ENCODE measurements around the gene RORB.

RORB gene

DNA sequence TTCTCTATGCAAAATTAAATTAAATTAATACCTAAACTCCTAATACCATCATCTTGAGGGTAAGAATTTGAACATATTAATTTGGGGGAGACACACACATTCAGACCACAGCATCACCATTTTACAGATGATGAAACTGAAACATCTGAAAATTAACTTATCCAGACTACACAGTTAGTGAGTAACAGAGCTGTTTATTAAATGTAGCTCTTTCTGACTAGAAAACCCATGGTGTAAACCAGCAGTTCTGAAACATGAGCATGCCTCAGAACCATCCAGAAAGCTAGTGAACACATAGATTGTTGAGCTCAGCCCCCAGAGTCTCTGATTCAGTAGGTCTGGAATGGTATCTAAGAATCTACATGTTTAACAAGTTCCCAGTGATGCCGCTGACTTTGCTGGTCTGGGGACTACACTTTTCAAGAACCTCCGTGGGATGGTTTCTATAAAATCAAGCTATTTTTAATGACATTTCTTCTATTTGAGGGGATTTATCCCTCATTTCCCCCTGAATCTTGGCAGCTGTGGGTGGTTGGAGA, 113.5 kb downstream of the RORB start:
- no peaks in the 10 kb centered on the region for H3K9me3 ChIP-seq
- H3K36me3 ChIP-seq: no peaks in the 10 kb centered on the region
- DNase-seq: no peak
- H3K4me1 ChIP-seq: no peaks in the 10 kb centered on the region
- no peaks in the 10 kb centered on the region for H3K27me3 ChIP-seq
- TF ChIP-seq, protein P1, sequence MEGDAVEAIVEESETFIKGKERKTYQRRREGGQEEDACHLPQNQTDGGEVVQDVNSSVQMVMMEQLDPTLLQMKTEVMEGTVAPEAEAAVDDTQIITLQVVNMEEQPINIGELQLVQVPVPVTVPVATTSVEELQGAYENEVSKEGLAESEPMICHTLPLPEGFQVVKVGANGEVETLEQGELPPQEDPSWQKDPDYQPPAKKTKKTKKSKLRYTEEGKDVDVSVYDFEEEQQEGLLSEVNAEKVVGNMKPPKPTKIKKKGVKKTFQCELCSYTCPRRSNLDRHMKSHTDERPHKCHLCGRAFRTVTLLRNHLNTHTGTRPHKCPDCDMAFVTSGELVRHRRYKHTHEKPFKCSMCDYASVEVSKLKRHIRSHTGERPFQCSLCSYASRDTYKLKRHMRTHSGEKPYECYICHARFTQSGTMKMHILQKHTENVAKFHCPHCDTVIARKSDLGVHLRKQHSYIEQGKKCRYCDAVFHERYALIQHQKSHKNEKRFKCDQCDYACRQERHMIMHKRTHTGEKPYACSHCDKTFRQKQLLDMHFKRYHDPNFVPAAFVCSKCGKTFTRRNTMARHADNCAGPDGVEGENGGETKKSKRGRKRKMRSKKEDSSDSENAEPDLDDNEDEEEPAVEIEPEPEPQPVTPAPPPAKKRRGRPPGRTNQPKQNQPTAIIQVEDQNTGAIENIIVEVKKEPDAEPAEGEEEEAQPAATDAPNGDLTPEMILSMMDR (IDR thresholded peaks at IDR 0.05; ENCODE audit: low read depth, low read length): no peak
- H3K4me3 ChIP-seq (ENCODE audit: low read depth, low read length): no peak overlapping the region

DNA sequence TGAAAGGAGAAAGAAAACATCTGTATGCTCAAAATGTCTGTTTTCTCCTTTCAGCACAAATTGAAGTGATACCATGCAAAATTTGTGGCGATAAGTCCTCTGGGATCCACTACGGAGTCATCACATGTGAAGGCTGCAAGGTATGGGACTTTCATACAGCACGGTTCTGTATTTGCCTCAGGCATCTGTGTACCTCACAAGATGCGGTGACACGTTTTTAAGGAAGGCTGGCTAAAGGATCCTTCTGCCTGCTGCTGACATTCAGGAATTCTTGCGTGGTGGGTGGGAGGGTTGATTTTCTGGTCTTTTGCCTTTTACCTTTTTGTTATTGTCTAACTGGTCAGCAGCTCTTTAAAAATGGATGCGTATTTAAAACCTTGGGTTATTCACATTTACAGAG, 133.1 kb downstream of the RORB start:
- no peaks in the 10 kb centered on the region for H3K27me3 ChIP-seq
- no peak overlapping the region for H3K4me3 ChIP-seq (ENCODE audit: low read depth, low read length)
- DNase-seq: no peak
- H3K9me3 ChIP-seq: no peaks in the 10 kb centered on the region
- no peaks in the 10 kb centered on the region for H3K4me1 ChIP-seq
- no peaks in the 10 kb centered on the region for H3K36me3 ChIP-seq
- TF ChIP-seq, protein P1 (IDR thresholded peaks at IDR 0.05; ENCODE audit: low read depth, low read length): no peak

DNA sequence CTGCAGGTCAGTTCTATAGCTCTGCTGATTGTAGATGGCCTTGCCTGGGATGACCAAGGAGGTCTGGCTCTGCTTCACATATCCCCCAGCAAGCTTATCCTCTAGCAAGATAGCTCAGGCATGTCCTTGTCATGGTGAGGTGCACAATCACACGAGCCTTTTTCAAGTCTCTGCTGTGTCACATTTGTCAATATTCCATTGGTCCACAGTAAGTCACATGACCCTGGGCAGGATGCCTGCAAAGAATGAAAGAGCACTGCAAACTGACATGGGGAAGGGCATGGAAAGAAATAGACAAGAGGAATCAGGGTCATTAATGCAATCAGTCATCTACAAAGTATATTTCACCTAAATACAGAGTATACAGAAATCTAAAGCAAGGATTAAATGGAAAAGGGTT, 142.0 kb downstream of the RORB start:
- Histone ChIP-seq H3K9me3 (no peaks in the 10 kb centered on the region), H3K27me3 (no peaks in the 10 kb centered on the region), H3K4me1 (no peaks in the 10 kb centered on the region), H3K4me3 (ENCODE audit: low read depth, low read length) (no peak overlapping the region), H3K36me3 (no peaks in the 10 kb centered on the region)
- TF ChIP-seq, protein P1 (IDR thresholded peaks at IDR 0.05; ENCODE audit: low read depth, low read length): no peak
- DNase-seq: no peak

DNA sequence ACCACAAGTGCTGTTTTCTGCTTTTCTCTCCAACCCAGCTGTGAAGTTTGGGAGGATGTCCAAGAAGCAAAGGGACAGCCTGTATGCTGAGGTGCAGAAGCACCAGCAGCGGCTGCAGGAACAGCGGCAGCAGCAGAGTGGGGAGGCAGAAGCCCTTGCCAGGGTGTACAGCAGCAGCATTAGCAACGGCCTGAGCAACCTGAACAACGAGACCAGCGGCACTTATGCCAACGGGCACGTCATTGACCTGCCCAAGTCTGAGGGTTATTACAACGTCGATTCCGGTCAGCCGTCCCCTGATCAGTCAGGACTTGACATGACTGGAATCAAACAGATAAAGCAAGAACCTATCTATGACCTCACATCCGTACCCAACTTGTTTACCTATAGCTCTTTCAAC, 145.2 kb downstream of the RORB start:
- H3K36me3 ChIP-seq: no peaks in the 10 kb centered on the region

DNA sequence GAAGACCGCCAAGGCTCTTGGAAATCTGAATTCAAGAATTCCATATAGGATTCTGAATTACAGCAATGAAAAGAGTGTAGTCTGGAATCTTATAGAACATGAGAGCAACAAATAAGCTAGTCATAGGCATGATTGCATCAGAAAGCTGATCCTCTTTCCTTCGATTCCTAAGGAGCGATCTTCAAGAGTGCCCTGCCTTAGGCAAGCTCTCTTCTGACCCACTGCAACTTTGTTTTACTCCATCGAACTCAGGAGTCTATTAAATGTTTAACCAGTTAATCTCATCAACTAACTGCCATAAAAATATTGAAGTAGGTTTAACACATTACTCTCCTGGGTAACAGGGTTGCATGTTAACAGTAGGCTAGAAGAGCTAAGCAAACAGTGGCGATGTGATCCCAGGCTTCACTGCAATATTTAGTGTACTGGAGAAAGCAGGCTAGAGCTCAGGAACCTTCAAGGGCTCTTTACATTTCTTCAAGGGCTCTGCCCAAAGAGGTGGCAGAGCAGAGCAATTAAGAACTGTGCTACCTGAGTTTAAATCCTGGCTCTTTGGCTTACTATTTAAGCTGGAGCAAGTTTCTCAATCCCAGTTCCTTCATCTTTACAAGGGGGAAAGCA, 146.3 kb downstream of the RORB start:
- no peak for DNase-seq
- TF ChIP-seq, protein P1 (IDR thresholded peaks at IDR 0.05; ENCODE audit: low read depth, low read length): no peak

More for the DNA sequence above, 145.2 kb downstream of the RORB start:
- DNase-seq: no peak
- TF ChIP-seq, protein P1 (IDR thresholded peaks at IDR 0.05; ENCODE audit: low read depth, low read length): no peak
- no peaks in the 10 kb centered on the region for H3K27me3 ChIP-seq
- H3K4me1 ChIP-seq: no peaks in the 10 kb centered on the region
- no peaks in the 10 kb centered on the region for H3K9me3 ChIP-seq
- no peak overlapping the region for H3K4me3 ChIP-seq (ENCODE audit: low read depth, low read length)

DNA sequence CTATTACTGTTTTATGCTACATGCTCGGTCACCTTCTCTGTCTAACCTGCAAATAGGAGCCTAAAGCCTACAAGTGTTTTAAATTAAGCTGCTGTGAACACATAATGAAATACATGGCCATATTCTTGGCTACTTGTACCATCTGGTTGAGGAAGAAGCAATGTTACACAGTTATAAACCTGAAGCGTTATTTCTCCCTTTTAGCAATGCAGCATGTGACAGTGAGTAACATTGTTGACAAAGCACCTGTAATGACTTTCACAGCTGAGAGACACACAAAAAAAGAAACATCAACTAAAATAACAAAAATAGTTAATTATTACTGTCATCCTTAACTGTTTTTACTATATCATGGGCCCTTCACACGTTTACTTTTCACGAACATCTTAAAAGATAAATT, 146.9 kb downstream of the RORB start:
- Histone ChIP-seq H3K4me3 (ENCODE audit: low read depth, low read length) (no peak overlapping the region), H3K27me3 (no peaks in the 10 kb centered on the region), H3K36me3 (no peaks in the 10 kb centered on the region), H3K9me3 (no peaks in the 10 kb centered on the region), H3K4me1 (no peaks in the 10 kb centered on the region)
- TF ChIP-seq, protein P1 (IDR thresholded peaks at IDR 0.05; ENCODE audit: low read depth, low read length): no peak
- DNase-seq: no peak

More for the DNA sequence above, 146.3 kb downstream of the RORB start:
- no peaks in the 10 kb centered on the region for H3K36me3 ChIP-seq
- H3K9me3 ChIP-seq: no peaks in the 10 kb centered on the region
- no peaks in the 10 kb centered on the region for H3K4me1 ChIP-seq
- H3K27me3 ChIP-seq: no peaks in the 10 kb centered on the region
- no peak overlapping the region for H3K4me3 ChIP-seq (ENCODE audit: low read depth, low read length)
